Hepatocyte (in vitro differentiated cells): ENCODE measurements around the gene TMOD1. TPM values are rescaled to one million over a fixed set of nuclear protein-coding genes. Genes with fewer than 3 reads are reported as not detected.
A peak's percentile ranks its signal among the peaks of the same experiment; 100 is the strongest.

ENCODE experiments used
- DNase-seq: peaks from one replicate; pipeline ENCODE4 v3.0.0-alpha.2; 2016; ENCODE audit warnings: low spot score
- H2AFZ ChIP-seq: fragments of 200-600 bp; sonication (generic); 2 replicates; pipeline ENCODE4 v1.6.0; 2016; ENCODE audit warnings: antibody characterized with exemption, mild to moderate bottlenecking
- H3K27ac ChIP-seq: fragments of 200-600 bp; sonication (generic); 2 replicates; pipeline ENCODE4 v1.5.1; 2016; ENCODE audit warnings: mild to moderate bottlenecking
- H3K27me3 ChIP-seq: fragments of 200-600 bp; sonication (generic); 2 replicates; pipeline ENCODE4 v1.6.1; 2016
- H3K36me3 ChIP-seq: fragments of 200-600 bp; sonication (generic); replicated peaks from 2 replicates; pipeline ENCODE4 v1.5.1; 2016; ENCODE audit warnings: low read depth; ENCODE audit not compliant: insufficient read depth
- H3K4me1 ChIP-seq: fragments of 200-600 bp; sonication (generic); 2 replicates; pipeline ENCODE4 v1.5.1; 2016; ENCODE audit warnings: mild to moderate bottlenecking, moderate library complexity; ENCODE audit not compliant: insufficient read depth
- H3K4me2 ChIP-seq: fragments of 200-600 bp; sonication (generic); 2 replicates; pipeline ENCODE4 v1.6.0; 2016
- H3K4me3 ChIP-seq: fragments of 200-600 bp; sonication (generic); 2 replicates; pipeline ENCODE4 v1.5.1; 2016; ENCODE audit warnings: mild to moderate bottlenecking
- H3K79me2 ChIP-seq: fragments of 200-600 bp; sonication (generic); 2 replicates; pipeline ENCODE4 v1.6.0; 2017; ENCODE audit warnings: mild to moderate bottlenecking
- H3K9me2 ChIP-seq: fragments of 200-600 bp; sonication (generic); replicated peaks from 2 replicates; pipeline ENCODE4 v1.6.0; 2017; ENCODE audit warnings: mild to moderate bottlenecking; ENCODE audit not compliant: insufficient read depth
- H3K9me3 ChIP-seq: fragments of 200-600 bp; sonication (generic); 2 replicates; pipeline ENCODE4 v1.5.1; 2016; ENCODE audit warnings: low read depth, mild to moderate bottlenecking
- H4K20me1 ChIP-seq: fragments of 200-600 bp; sonication (generic); 2 replicates; pipeline ENCODE4 v1.6.0; 2016; ENCODE audit warnings: mild to moderate bottlenecking; ENCODE audit not compliant: insufficient read depth, poor library complexity, severe bottlenecking
- EZH2 ChIP-seq: fragments of 200-600 bp; sonication (generic); IDR thresholded peaks from 2 replicates; pipeline ENCODE4 v1.6.1; 2016; ENCODE audit warnings: antibody characterized with exemption, mild to moderate bottlenecking, borderline replicate concordance
- EZH2phosphoT487 ChIP-seq: fragments of 200-600 bp; sonication (generic); IDR thresholded peaks from one replicate; pipeline ENCODE4 v1.6.1; 2018; ENCODE audit warnings: antibody characterized with exemption, mild to moderate bottlenecking, low read depth, moderate library complexity; ENCODE audit not compliant: unreplicated experiment, severe bottlenecking
- WGBS: methylation state at CpG from one replicate; pipeline ENCODE4 v1.1.6; 2016; ENCODE audit warnings: low lambda C conversion rate; ENCODE audit errors: missing lambda C conversion rate; 5-methylcytosine and 5-hydroxymethylcytosine counted together
- polyA plus RNA-seq: library from polyadenylated mRNA; unstranded; fragments of >200 nt; fragmentation: Nextera tagmentation; extraction: Ambion mirVana; gene quantifications from 2 replicates; pipeline ENCODE4 v1.2.1, GENCODE V29; 2016
- total RNA-seq: library from RNA; depleted of rRNA; stranded (reverse); fragments of >200 nt; gene quantifications from 2 replicates; pipeline ENCODE4 v1.2.3, GENCODE V29; 2014
- TF ChIP-seq, protein P1 (sequence below): fragments of 200-600 bp; sonication (generic); IDR thresholded peaks from 2 replicates; pipeline ENCODE4 v1.5.1; 2016; ENCODE audit warnings: antibody characterized with exemption, mild to moderate bottlenecking; ENCODE audit not compliant: poor library complexity

TMOD1 gene
- total and polyA plus RNA-seq, 2 experiments from 2014 or later: 0.47 to 3.5 TPM

GRCh38 chr9:97627624-97628023 is 126.2 kb downstream of the TMOD1 start:
- peaks cover 62% of the 10 kb centered on the region for H3K79me2 ChIP-seq
- H3K9me2 ChIP-seq: no peaks in the 10 kb centered on the region
- H3K27me3 ChIP-seq: no peaks in the 10 kb centered on the region
- no peak for DNase-seq
- no peaks in the 10 kb centered on the region for H3K36me3 ChIP-seq
- peak overlapping the region; percentile 46 for H3K4me2 ChIP-seq
- H2AFZ ChIP-seq: no peak overlapping the region
- H4K20me1 ChIP-seq: no peaks in the 10 kb centered on the region
- no peak overlapping the region for H3K27ac ChIP-seq
- TF ChIP-seq EZH2 (no peak), EZH2phosphoT487 (no peak)
- TF ChIP-seq, protein P1, sequence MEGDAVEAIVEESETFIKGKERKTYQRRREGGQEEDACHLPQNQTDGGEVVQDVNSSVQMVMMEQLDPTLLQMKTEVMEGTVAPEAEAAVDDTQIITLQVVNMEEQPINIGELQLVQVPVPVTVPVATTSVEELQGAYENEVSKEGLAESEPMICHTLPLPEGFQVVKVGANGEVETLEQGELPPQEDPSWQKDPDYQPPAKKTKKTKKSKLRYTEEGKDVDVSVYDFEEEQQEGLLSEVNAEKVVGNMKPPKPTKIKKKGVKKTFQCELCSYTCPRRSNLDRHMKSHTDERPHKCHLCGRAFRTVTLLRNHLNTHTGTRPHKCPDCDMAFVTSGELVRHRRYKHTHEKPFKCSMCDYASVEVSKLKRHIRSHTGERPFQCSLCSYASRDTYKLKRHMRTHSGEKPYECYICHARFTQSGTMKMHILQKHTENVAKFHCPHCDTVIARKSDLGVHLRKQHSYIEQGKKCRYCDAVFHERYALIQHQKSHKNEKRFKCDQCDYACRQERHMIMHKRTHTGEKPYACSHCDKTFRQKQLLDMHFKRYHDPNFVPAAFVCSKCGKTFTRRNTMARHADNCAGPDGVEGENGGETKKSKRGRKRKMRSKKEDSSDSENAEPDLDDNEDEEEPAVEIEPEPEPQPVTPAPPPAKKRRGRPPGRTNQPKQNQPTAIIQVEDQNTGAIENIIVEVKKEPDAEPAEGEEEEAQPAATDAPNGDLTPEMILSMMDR: no peak
- 70% methylated on average over 5 of the region's 5 CpGs for WGBS
- no peaks in the 10 kb centered on the region for H3K9me3 ChIP-seq
- no peak overlapping the region for H3K4me3 ChIP-seq
- H3K4me1 ChIP-seq: peaks cover 9% of the 10 kb centered on the region

DNA sequence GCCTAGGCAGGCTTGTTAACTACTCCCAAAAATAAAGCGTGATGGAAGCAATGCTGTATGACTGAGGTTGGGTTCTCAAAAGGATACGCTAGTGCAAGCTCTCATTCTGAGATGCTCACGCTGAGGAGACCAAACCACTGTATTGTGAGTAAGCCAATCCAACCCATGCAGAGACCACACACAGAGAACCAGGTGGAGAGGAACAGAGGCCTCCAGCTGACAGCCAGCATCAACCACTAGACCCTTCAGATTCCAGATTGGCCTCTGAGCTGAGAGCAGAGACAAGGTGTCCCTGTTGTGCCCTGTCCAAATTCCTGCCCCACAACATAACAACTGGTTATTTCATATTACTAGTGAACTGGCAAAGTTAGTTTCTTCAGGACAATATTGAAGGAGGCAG is 127.2 kb downstream of the TMOD1 start:
- H3K4me1 ChIP-seq: peaks cover 9% of the 10 kb centered on the region
- H3K27me3 ChIP-seq: no peaks in the 10 kb centered on the region
- DNase-seq: no peak
- no peak overlapping the region for H3K4me2 ChIP-seq
- WGBS: 91% methylated on average over 3 of the region's 3 CpGs
- H4K20me1 ChIP-seq: no peaks in the 10 kb centered on the region
- H3K9me2 ChIP-seq: no peaks in the 10 kb centered on the region
- no peak overlapping the region for H2AFZ ChIP-seq
- no peak for TF ChIP-seq EZH2
- H3K9me3 ChIP-seq: no peaks in the 10 kb centered on the region
- no peak overlapping the region for H3K27ac ChIP-seq
- no peaks in the 10 kb centered on the region for H3K36me3 ChIP-seq
- peaks cover 62% of the 10 kb centered on the region for H3K79me2 ChIP-seq
- H3K4me3 ChIP-seq: no peak overlapping the region

GRCh38 chr9:97629156-97629555 is 127.7 kb downstream of the TMOD1 start:
- Histone ChIP-seq H3K27ac (no peak overlapping the region), H3K4me3 (no peak overlapping the region), H4K20me1 (no peaks in the 10 kb centered on the region), H3K4me2 (no peak overlapping the region), H2AFZ (no peak overlapping the region), H3K9me2 (no peaks in the 10 kb centered on the region), H3K27me3 (no peaks in the 10 kb centered on the region), H3K9me3 (no peaks in the 10 kb centered on the region), H3K79me2 (peaks cover 63% of the 10 kb centered on the region), H3K36me3 (no peaks in the 10 kb centered on the region), H3K4me1 (peaks cover 9% of the 10 kb centered on the region)
- no peak for DNase-seq
- TF ChIP-seq EZH2phosphoT487 (no peak), EZH2 (no peak)
- TF ChIP-seq, protein P1: no peak

DNA sequence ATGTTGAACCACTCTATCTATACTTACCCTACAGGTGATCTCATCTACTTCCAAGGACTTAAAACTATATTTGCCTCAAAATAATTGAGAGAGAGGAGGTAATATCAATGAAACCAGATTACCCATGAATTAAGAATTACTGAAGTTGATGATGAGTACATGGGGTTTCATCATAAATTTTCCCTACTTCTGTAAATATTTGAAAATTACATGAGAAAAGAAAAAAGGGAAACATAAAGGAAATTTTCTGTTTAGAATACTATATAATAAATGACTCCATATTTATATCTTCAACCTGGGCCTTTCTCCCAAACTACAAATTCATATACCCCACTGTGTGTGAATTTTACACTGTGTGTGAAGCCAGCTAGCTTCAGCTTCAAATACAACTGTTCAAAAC is 129.1 kb downstream of the TMOD1 start:
- no peaks in the 10 kb centered on the region for H3K36me3 ChIP-seq
- peaks cover 77% of the 10 kb centered on the region for H3K79me2 ChIP-seq
- TF ChIP-seq, protein P1: no peak
- TF ChIP-seq EZH2phosphoT487 (no peak), EZH2 (no peak)

More for the DNA sequence above, 129.1 kb downstream of the TMOD1 start:
- Histone ChIP-seq H3K9me3 (no peaks in the 10 kb centered on the region), H3K27ac (no peak overlapping the region), H3K4me2 (no peak overlapping the region), H3K27me3 (no peaks in the 10 kb centered on the region), H3K4me1 (peaks cover 18% of the 10 kb centered on the region), H3K9me2 (no peaks in the 10 kb centered on the region), H4K20me1 (peaks cover 6% of the 10 kb centered on the region), H3K4me3 (no peak overlapping the region), H2AFZ (no peak overlapping the region)
- DNase-seq: no peak
